GM12875 (cell line): ENCODE measurements around the gene PHACTR1.
"Not testable (repeated sequence)": the region's sequence is repeated elsewhere in the genome, so short reads cannot be mapped to it uniquely, and the experiment has no call there.

ENCODE experiments used
- H3K4me3 ChIP-seq: one replicate; pipeline ENCODE4 v1.5.1; 2011; ENCODE audit warnings: low read depth, low read length, control low read depth
- CTCF ChIP-seq: IDR thresholded peaks from 2 replicates; pipeline ENCODE4 v1.5.1; 2011; ENCODE audit warnings: low read depth, mild to moderate bottlenecking, control low read depth, inconsistent platforms, low read length, moderate library complexity, borderline replicate concordance; ENCODE audit not compliant: insufficient read depth

Gene PHACTR1

GRCh38 chr6:12943549-12943948 lies 227.0 kb downstream of the PHACTR1 start:
- TF ChIP-seq CTCF, result no peak
- no peak overlapping the region for H3K4me3 ChIP-seq

GRCh38 chr6:12944001-12944400 lies 227.4 kb downstream of the PHACTR1 start:
- TF ChIP-seq CTCF, result no peak
- H3K4me3 ChIP-seq, result no peak overlapping the region

GRCh38 chr6:12944528-12944927 lies 228.0 kb downstream of the PHACTR1 start:
- H3K4me3 ChIP-seq, result not testable (repeated sequence)

GRCh38 chr6:12947151-12947871 lies 230.7 kb downstream of the PHACTR1 start:
- TF ChIP-seq CTCF, result no peak
- H3K4me3 ChIP-seq, result no peak overlapping the region

GRCh38 chr6:12947967-12948366 lies 231.4 kb downstream of the PHACTR1 start:
- H3K4me3 ChIP-seq, result no peak overlapping the region
- no peak for TF ChIP-seq CTCF

GRCh38 chr6:12950976-12951375 lies 234.4 kb downstream of the PHACTR1 start:
- no peak for TF ChIP-seq CTCF
- no peak overlapping the region for H3K4me3 ChIP-seq

GRCh38 chr6:12951415-12951814 lies 234.8 kb downstream of the PHACTR1 start:
- no peak overlapping the region for H3K4me3 ChIP-seq
- TF ChIP-seq CTCF, result no peak
